Keratinocyte (primary cell): Measurements from ENCODE around the gene MROH7. TPM values are rescaled to one million over a fixed set of nuclear protein-coding genes. Genes with fewer than 3 reads are reported as not detected.

Source experiments
- DNase-seq: peaks from one replicate; pipeline ENCODE4 v3.0.0-alpha.2; 2011; ENCODE audit warnings: low read depth, missing footprints, low spot score
- FAIRE-seq: peaks from 2 replicates; lab custom pipeline; 2011; peaks lifted over from hg19 to GRCh38; lab: Jason Lieb, UNC
- H2AFZ ChIP-seq: 2 replicates; pipeline ENCODE4 v1.6.0; 2012; ENCODE audit warnings: low read length, control low read depth, inconsistent platforms; ENCODE audit not compliant: control insufficient read depth
- H3K27ac ChIP-seq: 2 replicates; pipeline ENCODE4 v1.5.1; 2011; ENCODE audit warnings: low read length; ENCODE audit not compliant: control insufficient read depth, insufficient read depth
- H3K27me3 ChIP-seq: 3 replicates; pipeline ENCODE4 v1.6.0; 2011; ENCODE audit warnings: low read length; ENCODE audit not compliant: control insufficient read depth, insufficient read depth; ENCODE audit errors: extremely low read depth
- H3K36me3 ChIP-seq, 2 experiments: 2 replicates in 1 of 2; 3 replicates in 1 of 2; pipeline ENCODE4 v1.5.1; 2011; ENCODE audit warnings: low read length in 2 of 2, mild to moderate bottlenecking in 1 of 2; ENCODE audit not compliant: control insufficient read depth in 2 of 2, insufficient read depth in 2 of 2; ENCODE audit errors: extremely low read depth in 1 of 2
- H3K4me1 ChIP-seq: 3 replicates; pipeline ENCODE4 v1.5.1; 2011; ENCODE audit warnings: low read length; ENCODE audit not compliant: control insufficient read depth, insufficient read depth; ENCODE audit errors: extremely low read depth
- H3K4me2 ChIP-seq: 3 replicates; pipeline ENCODE4 v1.6.0; 2011; ENCODE audit warnings: low read depth, low read length; ENCODE audit not compliant: control insufficient read depth, insufficient read depth; ENCODE audit errors: extremely low read depth
- H3K4me3 ChIP-seq, 3 experiments: fragments of 200-600 bp in 1 of 3; sonication (generic) in 1 of 3; 2 replicates in 2 of 3; 3 replicates in 1 of 3; pipeline ENCODE4 v1.5.1; 2011 to 2016; ENCODE audit warnings: low read length in 3 of 3, mild to moderate bottlenecking in 3 of 3, control low read depth in 2 of 3, inconsistent platforms in 1 of 3, low read depth in 1 of 3, mixed read lengths in 1 of 3, mixed run types in 1 of 3, moderate library complexity in 1 of 3; ENCODE audit not compliant: control insufficient read depth in 2 of 3, insufficient read depth in 2 of 3; ENCODE audit errors: extremely low read depth in 1 of 3
- H3K79me2 ChIP-seq: 2 replicates; pipeline ENCODE4 v1.6.0; 2012; ENCODE audit warnings: low read length; ENCODE audit not compliant: control insufficient read depth, insufficient read depth
- H3K9ac ChIP-seq: 3 replicates; pipeline ENCODE4 v1.6.0; 2011; ENCODE audit warnings: low read length; ENCODE audit not compliant: control insufficient read depth, insufficient read depth; ENCODE audit errors: extremely low read depth
- H3K9me1 ChIP-seq: 3 replicates; pipeline ENCODE4 v1.6.0; 2011; ENCODE audit warnings: low read length; ENCODE audit not compliant: control insufficient read depth, insufficient read depth; ENCODE audit errors: extremely low read depth
- H3K9me3 ChIP-seq: 2 replicates; pipeline ENCODE4 v1.5.1; 2012; ENCODE audit warnings: low read depth, low read length; ENCODE audit not compliant: control insufficient read depth
- H4K20me1 ChIP-seq: 3 replicates; pipeline ENCODE4 v1.6.0; 2011; ENCODE audit warnings: low read length; ENCODE audit not compliant: control insufficient read depth, insufficient read depth; ENCODE audit errors: extremely low read depth
- EZH2 ChIP-seq: IDR thresholded peaks from one replicate; pipeline ENCODE4 v1.6.1; 2012; ENCODE audit warnings: inconsistent platforms, mild to moderate bottlenecking, low read length, moderate library complexity
- dilution Hi-C: fragments of 300-500 bp; cut with MboI; formaldehyde crosslinking; loops from one replicate; pipeline ENCODE4 v1.7.0; 2020; ENCODE audit warnings: low sequenced_read_pairs; ENCODE audit not compliant: extremely low pct_ligation_motif_present
- polyA plus RNA-seq, 5 experiments: library from polyadenylated mRNA; depleted of rRNA in 3 of 5; stranded (reverse) in 3 of 5; stranded (forward) in 1 of 5; unstranded in 1 of 5; fragments of >200 nt; gene quantifications; 1 replicate in 1 of 5; 2 replicates in 3 of 5; 3 replicates in 1 of 5; pipeline versions ENCODE4 v1.2.1 to v1.2.3, GENCODE V29; 2011 to 2012; ENCODE audit warnings: missing spikeins in 2 of 5, low read depth in 1 of 5, low replicate concordance in 1 of 5
- TF ChIP-seq, protein P1 (sequence below), 3 experiments: IDR thresholded peaks in 1 of 3; conservative IDR thresholded peaks in 1 of 3; optimal IDR thresholded peaks in 1 of 3; 2 replicates in 2 of 3; 3 replicates in 1 of 3; pipeline versions ENCODE3 to v1.5.1; 2011; ENCODE audit warnings: low read length in 3 of 3, mild to moderate bottlenecking in 3 of 3, moderate library complexity in 2 of 3, control low read depth in 1 of 3, inconsistent platforms in 1 of 3; ENCODE audit not compliant: insufficient read depth in 2 of 3; ENCODE audit errors: extremely low read depth in 1 of 3

MROH7 gene
- polyA plus RNA-seq, 1 donor (not counting 4 experiments of a cell fraction or from before 2014, with no cell fraction given): not detected

DNA sequence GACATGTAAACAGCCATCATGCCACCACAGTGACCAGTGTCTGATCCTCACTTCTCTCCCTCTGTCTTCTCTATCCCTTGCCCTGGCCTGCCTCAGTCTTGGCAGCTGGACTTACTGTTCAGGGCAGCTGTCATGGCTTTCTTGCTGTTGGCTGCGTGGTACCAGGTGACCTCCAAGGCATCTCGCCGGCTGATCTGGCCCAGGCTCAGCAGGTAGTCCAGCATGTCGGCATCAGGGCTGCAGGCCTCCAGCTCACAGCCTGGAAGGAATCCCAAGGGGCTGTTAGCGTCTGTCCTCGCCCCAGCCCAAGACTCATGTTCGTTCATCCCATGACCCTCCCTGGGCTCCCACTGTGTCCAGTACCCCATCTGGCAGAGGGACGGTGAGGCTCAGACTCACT is 21.8 kb upstream of the MROH7 start:
- no peak for TF ChIP-seq EZH2
- TF ChIP-seq, protein P1, sequence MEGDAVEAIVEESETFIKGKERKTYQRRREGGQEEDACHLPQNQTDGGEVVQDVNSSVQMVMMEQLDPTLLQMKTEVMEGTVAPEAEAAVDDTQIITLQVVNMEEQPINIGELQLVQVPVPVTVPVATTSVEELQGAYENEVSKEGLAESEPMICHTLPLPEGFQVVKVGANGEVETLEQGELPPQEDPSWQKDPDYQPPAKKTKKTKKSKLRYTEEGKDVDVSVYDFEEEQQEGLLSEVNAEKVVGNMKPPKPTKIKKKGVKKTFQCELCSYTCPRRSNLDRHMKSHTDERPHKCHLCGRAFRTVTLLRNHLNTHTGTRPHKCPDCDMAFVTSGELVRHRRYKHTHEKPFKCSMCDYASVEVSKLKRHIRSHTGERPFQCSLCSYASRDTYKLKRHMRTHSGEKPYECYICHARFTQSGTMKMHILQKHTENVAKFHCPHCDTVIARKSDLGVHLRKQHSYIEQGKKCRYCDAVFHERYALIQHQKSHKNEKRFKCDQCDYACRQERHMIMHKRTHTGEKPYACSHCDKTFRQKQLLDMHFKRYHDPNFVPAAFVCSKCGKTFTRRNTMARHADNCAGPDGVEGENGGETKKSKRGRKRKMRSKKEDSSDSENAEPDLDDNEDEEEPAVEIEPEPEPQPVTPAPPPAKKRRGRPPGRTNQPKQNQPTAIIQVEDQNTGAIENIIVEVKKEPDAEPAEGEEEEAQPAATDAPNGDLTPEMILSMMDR (optimal IDR thresholded peaks at IDR 0.05 in 1 of 3, IDR thresholded peaks at IDR 0.05 in 1 of 3, conservative IDR thresholded peaks at IDR 0.05 in 1 of 3; ENCODE audit: extremely low read depth in 1 of 3, insufficient read depth in 2 of 3, low read length in 3 of 3): no peak
- FAIRE-seq (no peak), DNase-seq (no peak)
- H3K9me3 ChIP-seq: no peaks in the 10 kb centered on the region
- no peak overlapping the region for H3K4me2 ChIP-seq
- H3K9me1 ChIP-seq: no peaks in the 10 kb centered on the region
- no peak overlapping the region for H3K9ac ChIP-seq
- no peaks in the 10 kb centered on the region for H3K79me2 ChIP-seq
- H3K4me3 ChIP-seq: no peak overlapping the region
- peaks cover 4% of the 10 kb centered on the region for H3K27me3 ChIP-seq
- H3K27ac ChIP-seq: no peak overlapping the region
- dilution Hi-C loops: no loop called here
- H4K20me1 ChIP-seq: no peaks in the 10 kb centered on the region
- peaks cover 13% of the 10 kb centered on the region for H3K4me1 ChIP-seq
- no peak overlapping the region for H2AFZ ChIP-seq
- no peaks in the 10 kb centered on the region for H3K36me3 ChIP-seq

DNA sequence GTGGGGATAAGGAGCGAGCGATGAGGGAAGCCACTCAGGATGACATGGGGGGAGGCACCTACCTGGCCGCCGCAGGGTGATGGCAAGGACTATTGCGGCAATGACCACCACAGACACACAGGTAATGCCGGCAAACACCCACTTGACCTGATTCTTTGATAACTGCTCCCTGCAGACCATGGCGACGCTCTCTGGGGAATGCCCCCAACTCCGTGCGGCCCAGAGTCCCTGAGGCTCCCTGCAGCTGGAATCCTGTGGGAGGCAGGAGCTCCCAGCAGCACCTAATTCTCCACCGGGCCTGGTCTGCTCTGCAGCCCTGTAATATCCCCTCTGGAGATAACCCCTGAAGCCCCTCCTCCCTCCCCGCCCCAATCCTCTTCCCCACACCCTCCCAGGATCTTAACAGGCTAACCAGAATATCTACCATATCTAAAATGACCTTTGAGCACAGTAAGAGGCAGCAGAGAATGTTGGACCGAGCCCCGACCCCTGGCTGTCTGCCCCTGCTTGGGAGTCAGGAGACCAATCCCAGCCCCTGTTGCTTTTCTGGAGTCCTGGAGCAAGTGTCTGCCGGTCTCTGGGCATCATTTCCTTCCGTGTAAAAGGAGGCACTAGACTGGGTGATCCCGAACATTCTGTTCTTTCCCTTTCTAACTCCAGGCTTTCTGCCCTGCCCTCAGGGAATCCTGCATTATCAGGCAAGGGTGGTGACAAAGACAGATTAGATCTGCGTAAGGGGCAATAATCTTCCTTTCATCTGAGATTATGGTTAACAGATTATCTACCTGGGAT is 18.2 kb upstream of the MROH7 start, which contains the start of gene FAM151A:
Gene FAM151A, minus strand, starts transcription at position 310 of the 792 bp plus-strand sequence. Its CDS starts 130 bp downstream, at position 180.
- H3K9me3 ChIP-seq: no peaks in the 10 kb centered on the region
- no peak within 1 kb of the TSS for H3K9ac ChIP-seq
- dilution Hi-C loops: no loop called here
- FAIRE-seq: no peak
- H3K4me1 ChIP-seq: no peaks in the 10 kb centered on the region
- no peak for DNase-seq
- no peak for TF ChIP-seq EZH2
- TF ChIP-seq, protein P1 (optimal IDR thresholded peaks at IDR 0.05 in 1 of 3, IDR thresholded peaks at IDR 0.05 in 1 of 3, conservative IDR thresholded peaks at IDR 0.05 in 1 of 3; ENCODE audit: extremely low read depth in 1 of 3, insufficient read depth in 2 of 3, low read length in 3 of 3): no peak
- H3K4me3 ChIP-seq: no peak within 1 kb of the TSS
- no peak within 1 kb of the TSS for H3K27ac ChIP-seq
- no peak within 1 kb of the TSS for H2AFZ ChIP-seq
- H3K27me3 ChIP-seq: peaks cover 4% of the 10 kb centered on the region
- H4K20me1 ChIP-seq: no peaks in the 10 kb centered on the region
- no peak within 1 kb of the TSS for H3K4me2 ChIP-seq
- H3K9me1 ChIP-seq: no peaks in the 10 kb centered on the region
- H3K36me3 ChIP-seq: no peaks in the 10 kb centered on the region
- H3K79me2 ChIP-seq: no peaks in the 10 kb centered on the region
